Measurements from ENCODE around the gene RHAG.

Gene RHAG

GRCh38 chr6:49564552-49564951 lies 72.1 kb downstream of the RHAG start:
- no peak for DNase-seq (ENCODE audit: low spot score)

- peak; percentile 25 for DNase-seq (ENCODE audit: low spot score)
Measured at GRCh38 chr6:49563006-49563886, 73.4 kb downstream of the RHAG start.

- no peak for DNase-seq (ENCODE audit: low spot score)
Measured at GRCh38 chr6:49558238-49558637, 78.4 kb downstream of the RHAG start.

- DNase-seq (ENCODE audit: low spot score) = no peak
Measured at GRCh38 chr6:49557177-49557576, 79.5 kb downstream of the RHAG start.

- no peak for DNase-seq (ENCODE audit: low spot score)
Measured at GRCh38 chr6:49556429-49556837, 80.2 kb downstream of the RHAG start.

- DNase-seq (ENCODE audit: low spot score) = no peak
Measured at GRCh38 chr6:49555951-49556350, 80.7 kb downstream of the RHAG start.
